GM18526 (cell line): Measurements from ENCODE around the gene KRTAP10-4.

Experiments used
- POLR2A ChIP-seq: IDR thresholded peaks from 3 replicates; pipeline ENCODE4 v1.6.1; 2011; ENCODE audit not compliant: insufficient read length; ENCODE audit errors: extremely low read depth

KRTAP10-4 gene

DNA sequence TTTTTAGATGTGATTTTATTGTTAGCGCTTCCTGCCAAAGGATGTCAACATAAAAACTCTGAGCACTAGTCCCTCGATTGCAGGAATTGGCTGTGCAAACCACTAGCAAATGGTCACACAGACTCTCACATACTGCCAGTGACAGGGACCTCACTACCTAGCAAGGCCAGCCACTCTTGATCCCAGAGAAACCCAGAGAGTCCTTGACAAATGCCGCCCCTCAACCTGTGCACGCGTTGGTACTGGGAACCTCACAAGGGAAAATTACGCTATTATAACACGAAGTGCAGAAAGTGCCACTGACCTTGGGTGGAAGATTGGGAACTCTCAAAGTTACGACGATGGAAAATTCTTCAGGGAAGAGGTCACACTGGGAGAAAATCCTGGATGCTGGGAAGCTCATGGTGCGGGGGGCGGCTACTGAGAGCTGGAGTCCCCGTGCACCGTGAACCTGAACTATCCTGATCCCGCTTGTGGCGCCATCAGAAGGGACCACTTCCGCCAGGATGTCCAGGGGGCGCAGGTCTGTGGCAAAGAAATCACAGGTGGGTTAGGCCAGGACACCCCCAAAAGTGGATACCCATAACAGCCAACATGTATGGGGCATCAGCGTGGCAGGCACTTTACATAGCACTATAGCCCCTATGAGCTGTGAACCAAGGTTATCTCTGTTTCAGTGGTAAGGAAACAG is 5.9 kb upstream of the KRTAP10-4 start:
- TF ChIP-seq POLR2A, result no peak

DNA sequence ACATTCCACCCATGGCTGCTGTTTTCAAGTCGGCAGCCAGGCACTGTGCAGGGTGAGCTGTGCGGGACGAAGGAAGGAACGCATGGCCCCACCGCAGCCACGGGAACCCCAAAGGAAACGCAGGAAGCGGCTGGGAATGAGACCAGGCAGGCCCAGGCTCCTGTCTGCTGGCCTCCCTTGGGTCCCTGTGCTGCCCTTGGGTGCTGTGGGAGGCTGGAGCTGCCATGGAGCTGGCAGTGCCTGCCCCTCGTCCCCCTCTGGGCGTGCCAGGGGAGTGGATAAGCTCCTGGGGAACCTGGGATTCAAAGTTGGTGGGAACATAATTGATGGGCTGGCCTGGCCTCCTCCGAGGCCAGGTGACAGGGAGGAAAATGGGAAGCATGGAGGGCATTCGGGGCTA is 5.3 kb upstream of the KRTAP10-4 start:
- no peak for TF ChIP-seq POLR2A

- no peak for TF ChIP-seq POLR2A
Measured at GRCh38 chr21:44568667-44569556, 4.6 kb upstream of the KRTAP10-4 start.

GRCh38 chr21:44569861-44570517 is 3.5 kb upstream of the KRTAP10-4 start:
- no peak for TF ChIP-seq POLR2A

DNA sequence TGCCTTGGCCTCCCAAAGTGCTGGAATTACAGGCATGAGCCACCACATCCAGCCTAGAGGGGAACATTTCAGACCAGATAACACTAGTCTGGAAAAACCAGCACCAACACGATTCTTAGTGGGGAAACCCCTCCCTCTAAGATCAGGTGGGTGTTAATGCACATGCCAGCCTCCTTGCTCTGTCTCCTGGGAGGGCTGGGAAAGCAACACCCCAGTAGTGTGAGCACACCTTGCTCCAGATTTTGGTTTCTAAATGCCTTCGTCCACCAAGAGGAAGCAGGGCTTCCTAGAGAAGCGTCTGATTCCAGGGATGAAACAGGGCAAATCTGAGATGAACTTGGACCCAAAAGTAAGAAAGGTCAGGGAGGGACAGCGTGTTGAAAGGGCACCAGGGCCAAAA is 2.2 kb upstream of the KRTAP10-4 start:
- TF ChIP-seq POLR2A, result no peak

- no peak for TF ChIP-seq POLR2A
Measured at GRCh38 chr21:44571844-44572782, 1.4 kb upstream of the KRTAP10-4 start.

DNA sequence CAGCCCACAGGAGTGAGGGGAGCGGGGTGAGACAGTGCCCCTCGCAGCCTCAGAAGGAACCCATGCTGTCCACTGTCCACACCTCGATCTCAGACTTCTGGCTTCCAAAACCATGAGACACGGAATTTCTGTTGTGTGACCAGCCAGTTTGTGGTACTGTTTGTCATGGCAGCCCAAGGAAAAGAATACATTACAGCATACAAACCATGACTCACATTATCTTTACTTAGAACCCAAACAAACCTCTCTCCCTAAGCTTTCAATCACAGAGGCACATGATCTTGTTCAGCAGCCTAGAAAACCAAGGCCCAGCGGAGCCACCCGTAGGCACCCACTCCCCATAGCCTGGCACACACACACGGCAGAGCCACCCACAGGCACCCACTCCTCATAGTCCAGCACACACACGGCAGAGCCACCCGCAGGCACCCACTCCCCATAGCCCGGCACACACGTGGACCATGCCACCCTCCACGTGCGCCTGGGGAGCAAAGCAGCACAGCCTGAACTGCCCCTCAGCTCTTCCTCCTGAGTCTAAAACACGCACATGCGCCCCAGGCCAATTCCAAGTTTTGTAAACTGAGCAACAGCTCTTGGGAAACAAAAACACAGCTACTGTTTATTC is 458 bp upstream of the KRTAP10-4 start:
- no peak for TF ChIP-seq POLR2A

- no peak for TF ChIP-seq POLR2A
Measured at GRCh38 chr21:44574457-44575306, 1.2 kb downstream of the KRTAP10-4 start.

DNA sequence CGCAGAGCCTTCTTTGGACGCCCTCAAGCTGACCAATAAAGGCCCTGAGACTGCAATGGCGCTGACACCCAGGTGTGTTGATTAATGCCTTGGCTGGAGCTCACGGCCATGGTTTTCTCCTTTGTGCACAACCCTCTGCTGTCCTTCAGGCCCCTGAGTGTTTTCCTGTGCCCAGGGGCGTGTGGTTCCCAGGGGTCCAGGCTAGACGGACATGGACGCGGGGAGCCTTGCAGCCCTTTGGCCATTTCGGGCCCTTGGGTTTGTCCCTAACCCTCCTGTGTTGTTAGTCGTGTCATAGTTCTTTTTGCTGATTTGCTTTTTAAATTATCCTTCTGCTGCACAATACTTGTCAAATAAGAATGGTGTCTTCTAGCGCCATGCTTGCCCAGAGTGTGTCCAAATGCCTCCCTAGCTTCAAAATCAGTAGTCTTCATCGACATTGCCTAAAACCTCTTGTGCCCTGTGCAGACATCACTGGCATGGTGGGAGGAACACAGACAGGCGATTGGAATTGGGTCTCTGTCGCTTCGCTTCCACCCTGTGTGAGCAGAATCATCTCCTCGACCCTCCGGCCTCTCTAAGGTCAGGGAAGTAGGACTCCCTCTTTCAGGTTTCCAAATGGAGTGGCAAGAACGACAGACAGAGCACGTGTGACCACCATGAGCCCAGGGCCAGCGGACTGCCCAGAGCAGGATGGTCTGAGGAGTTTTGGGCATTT is 1.9 kb downstream of the KRTAP10-4 start:
- TF ChIP-seq POLR2A, result no peak

GRCh38 chr21:44576025-44576420 is 2.5 kb downstream of the KRTAP10-4 start:
- TF ChIP-seq POLR2A, result no peak

DNA sequence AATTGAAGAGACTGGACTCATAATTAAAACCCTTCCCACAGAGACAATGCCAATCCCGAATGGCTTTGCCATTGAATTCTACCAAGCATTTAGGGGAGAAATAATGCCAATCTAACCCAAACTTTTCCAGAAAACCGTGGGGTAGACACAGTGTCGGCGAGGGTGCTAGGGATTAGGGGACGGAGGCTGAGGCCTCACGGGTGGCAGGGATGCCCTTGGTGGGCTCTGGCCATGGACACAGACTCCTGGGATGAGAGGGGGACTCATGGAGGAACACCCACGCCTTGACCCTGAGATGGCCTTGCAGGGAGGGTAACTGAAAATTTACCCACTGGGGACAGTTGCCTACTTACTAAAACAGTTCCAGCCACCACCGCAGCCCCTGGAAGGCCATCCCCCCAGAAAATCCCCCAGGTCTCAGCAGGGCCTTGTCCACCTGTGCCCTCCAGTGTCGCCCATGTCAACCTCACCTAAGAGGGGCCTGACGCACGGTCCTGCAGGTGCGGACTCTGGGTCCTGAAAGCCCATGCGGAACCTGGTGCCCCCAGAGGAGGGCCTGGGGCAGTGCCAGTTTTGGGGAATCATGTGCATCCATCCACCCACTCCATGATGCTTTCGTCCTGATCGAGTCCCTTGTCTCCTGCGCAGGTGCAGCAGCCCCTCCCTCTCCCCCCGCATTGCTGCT is 5.0 kb downstream of the KRTAP10-4 start:
- no peak for TF ChIP-seq POLR2A
